TTC549 (cell line): ENCODE data around the gene TCEA2.
"Not testable (repeated sequence)": the region's sequence is repeated elsewhere in the genome, so short reads cannot be mapped to it uniquely, and the experiment has no call there.

ENCODE experiments used
- FAIRE-seq: peaks from 2 replicates; lab custom pipeline; 2012; peaks lifted over from hg19 to GRCh38; lab: Jason Lieb, UNC

TCEA2 gene

DNA sequence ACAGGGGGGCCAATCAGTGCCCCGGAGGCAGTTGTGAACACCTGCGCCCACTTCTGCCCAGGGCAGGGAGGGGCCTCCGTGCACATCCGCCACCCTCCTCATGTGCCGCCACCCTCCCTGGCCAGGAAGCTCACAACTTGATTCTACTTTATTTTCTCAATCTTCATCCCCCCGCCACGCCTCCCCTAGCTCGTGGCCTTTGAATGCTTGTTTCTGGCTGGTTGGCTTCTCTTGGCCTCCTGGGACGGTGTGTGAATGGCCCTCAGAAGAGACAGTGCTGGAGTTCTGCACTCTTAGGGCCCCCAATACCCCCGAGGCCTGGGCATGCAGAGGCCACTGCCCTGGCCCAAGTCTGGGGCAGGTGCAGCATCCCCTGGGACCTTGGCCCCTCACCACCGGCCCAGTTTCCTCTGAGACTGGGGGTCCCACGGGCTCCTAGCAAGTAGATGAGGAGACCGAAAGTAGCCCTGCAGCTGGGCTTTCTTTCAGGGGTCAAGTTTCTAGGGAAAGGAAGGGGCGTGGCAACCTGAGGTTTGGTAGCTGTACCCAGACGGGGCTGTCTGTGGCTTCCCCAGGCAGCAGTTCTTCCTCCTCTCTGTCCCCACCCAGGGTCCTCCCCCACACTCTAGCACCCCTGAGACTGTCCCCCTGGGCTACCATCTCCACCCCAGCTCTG lies 15.0 kb downstream of the TCEA2 start:
- no peak for FAIRE-seq

DNA sequence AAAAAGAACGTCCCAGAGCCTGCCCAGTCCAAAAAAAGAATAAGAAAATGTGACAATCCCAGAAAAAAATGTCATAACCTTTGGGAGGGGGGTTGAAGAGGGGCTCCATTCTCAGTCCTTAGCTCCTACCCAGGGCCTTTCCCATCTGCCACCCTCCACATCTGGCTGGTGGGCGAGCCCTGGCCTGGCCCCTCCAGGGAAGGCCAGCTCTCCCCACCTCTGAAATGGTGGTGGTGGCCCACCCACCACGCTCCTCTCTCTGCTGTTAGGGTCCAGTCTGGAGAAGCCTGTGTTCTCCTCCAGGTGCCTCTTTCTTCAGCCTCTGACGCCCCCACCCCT lies 15.9 kb downstream of the TCEA2 start:
- FAIRE-seq = no peak

GRCh38 chr20:64079273-64080012 lies 16.4 kb downstream of the TCEA2 start, which contains the start of gene RGS19:
Gene RGS19 (minus strand): TSS chr20:64079518. CDS start chr20:64076886, 2,632 bp downstream.
- no peak for FAIRE-seq

DNA sequence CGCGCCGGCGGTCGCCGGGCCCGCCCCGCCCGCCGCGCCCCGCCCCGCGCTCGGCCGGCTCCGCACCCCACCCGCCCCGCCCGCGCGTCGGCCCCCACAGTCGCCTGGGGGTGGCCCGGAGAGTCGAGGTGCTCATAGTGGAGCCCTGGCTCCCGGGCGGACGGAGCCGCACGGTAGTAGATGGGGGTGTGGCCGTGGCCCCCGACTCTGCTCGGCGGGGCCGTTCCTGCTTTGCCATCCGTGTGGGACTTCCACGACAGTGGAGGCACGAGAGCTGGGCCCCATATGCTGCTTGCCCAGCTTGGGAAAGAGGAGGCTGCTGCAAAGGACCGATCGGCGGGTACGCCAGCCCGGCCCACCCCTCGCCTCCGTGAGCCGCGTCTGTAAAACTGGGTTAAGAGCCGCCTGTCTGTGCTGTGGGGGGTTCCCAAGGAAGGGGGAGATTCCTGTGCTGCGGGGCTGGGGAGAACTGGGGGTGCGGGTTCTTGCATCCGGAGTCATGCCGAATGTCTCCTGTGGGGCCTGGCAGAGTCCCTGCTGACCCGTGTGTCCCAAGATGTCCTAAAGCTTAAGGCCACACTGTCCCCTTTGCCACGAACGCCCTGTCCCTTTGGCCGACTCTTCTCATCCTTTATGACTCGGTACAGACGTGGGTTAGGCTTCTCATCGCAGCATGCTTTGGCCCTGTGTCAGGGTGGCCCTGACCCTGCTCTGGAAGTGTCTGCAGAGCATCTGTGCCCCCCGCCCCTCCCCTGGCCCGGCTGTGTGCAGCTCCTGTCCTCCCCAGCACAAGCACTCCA lies 17.2 kb downstream of the TCEA2 start, which contains the start of gene OPRL1:
TSS of gene OPRL1 (plus strand) at position 70 of the 800 bp plus-strand sequence. CDS start 12,639 bp downstream, outside the sequence.
- no peak for FAIRE-seq

GRCh38 chr20:64080813-64081623 lies 18.0 kb downstream of the TCEA2 start:
- FAIRE-seq = no peak

DNA sequence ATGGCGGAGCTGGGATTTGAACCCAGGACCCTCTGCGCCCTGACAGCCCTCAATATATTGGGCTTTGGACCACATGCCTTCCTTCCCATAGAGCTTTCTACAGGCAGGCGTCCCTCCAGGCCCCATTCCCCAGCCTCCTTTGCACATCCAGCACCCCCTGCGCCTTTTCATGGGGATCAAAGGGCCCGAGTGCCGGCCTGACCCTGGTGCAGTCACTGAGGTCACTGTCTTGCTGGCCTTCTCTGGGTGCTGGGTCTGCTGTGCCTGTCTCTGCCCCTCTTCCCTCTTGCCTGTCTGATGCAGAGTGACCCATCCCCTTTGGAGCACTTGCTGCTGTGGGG lies 18.6 kb downstream of the TCEA2 start:
- no peak for FAIRE-seq

DNA sequence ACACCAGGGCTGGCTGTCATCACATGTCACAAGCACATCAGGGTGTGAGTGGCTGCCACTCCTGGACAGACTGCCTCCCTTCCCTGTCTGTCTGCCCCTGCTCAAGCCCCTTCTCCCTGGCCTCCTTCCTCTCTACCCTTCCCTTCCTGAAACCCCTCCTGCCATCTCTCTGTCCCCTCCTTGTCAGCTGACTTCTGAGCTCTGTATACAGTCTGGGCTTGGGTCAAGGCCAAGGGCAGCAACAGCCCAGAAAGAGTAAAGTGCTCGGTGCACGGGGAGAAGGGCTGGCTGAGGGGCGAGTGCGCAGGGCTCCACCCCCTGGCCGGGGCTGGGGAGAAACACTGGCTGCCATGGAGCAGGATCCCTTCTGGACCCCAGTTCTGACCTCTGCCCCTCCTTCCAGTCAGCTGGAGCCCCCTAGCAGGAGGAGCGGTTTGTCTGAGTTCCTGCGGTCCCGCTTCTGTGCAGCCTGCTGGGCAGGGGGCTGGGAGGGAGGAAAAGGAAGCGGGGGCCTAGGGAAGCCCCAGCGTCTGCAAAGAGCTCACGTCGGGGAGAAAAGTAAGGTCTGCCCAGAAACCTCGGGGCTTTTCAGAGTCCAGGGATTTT lies 19.2 kb downstream of the TCEA2 start:
- FAIRE-seq = no peak

GRCh38 chr20:64082820-64083377 lies 19.9 kb downstream of the TCEA2 start:
- FAIRE-seq = no peak

DNA sequence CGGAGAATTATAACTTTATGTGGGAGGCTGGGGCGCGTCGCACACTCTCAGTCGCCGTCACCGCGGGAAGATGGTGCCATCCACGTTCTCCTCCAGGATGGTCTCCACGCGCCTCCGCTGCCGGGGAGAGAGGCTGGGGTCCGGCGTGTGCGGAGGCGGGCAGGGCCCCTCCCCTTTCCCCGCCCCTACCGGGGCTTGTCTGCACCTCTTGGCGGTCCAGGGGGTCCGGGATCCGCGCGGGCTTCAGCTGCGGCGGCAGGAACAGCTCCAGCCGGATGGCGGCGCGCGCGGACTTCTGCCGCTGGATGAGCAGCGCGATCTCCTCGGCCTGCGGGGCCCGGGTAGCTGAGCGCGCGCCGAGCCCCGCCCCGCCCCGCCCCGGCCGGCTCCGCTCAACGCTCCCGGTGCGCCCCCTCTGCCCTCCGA lies 20.4 kb downstream of the TCEA2 start:
- FAIRE-seq = no peak

GRCh38 chr20:64083804-64084684 lies 21.0 kb downstream of the TCEA2 start, which contains the start of gene LKAAEAR1:
Gene LKAAEAR1 (minus strand): TSS chr20:64084398. CDS start chr20:64084219, 179 bp downstream.
- no peak for FAIRE-seq

GRCh38 chr20:64084685-64085152 lies 21.7 kb downstream of the TCEA2 start:
- no peak for FAIRE-seq

DNA sequence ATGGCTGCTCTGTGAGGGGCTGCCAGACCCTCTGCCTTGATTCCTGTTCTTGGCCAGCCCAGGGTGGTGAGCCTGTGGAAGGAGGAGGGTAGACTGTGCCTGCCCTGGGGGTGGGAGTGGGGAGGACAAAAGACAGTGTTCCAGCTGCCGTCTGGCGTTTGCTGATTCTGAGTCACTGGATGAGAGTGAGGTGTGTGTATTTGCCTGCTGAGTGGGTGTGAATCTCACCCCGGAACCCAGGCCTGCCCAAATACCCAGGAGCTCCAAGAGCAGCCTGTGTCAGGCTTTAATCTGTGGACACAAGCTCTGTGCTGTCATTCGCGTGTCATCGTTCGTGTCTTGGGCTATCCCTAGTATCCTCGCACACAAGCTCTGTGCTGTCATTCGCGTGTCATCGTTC lies 23.8 kb downstream of the TCEA2 start:
- no peak for FAIRE-seq

DNA sequence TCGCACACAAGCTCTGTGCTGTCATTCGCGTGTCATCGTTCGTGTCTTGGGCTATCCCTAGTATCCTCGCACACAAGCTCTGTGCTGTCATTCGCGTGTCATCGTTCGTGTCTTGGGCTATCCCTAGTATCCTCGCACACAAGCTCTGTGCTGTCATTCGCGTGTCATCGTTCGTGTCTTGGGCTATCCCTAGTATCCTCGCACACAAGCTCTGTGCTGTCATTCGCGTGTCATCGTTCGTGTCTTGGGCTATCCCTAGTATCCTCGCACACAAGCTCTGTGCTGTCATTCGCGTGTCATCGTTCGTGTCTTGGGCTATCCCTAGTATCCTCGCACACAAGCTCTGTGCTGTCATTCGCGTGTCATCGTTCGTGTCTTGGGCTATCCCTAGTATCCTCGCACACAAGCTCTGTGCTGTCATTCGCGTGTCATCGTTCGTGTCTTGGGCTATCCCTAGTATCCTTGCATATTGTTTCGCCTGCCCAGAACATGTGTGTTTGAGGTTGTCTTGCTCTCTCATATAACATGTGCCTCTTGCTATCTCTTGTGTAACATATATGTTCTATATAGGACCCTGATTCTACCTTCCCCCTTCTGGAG lies 24.3 kb downstream of the TCEA2 start:
- FAIRE-seq = not testable (repeated sequence)

GRCh38 chr20:64088586-64088985 lies 25.6 kb downstream of the TCEA2 start:
- FAIRE-seq = not testable (repeated sequence)

- FAIRE-seq = no peak
Measured at GRCh38 chr20:64090165-64090564, 27.2 kb downstream of the TCEA2 start.

- FAIRE-seq = no peak
Measured at GRCh38 chr20:64091340-64091739, 28.3 kb downstream of the TCEA2 start.

GRCh38 chr20:64091770-64092169 lies 28.8 kb downstream of the TCEA2 start:
- no peak for FAIRE-seq

DNA sequence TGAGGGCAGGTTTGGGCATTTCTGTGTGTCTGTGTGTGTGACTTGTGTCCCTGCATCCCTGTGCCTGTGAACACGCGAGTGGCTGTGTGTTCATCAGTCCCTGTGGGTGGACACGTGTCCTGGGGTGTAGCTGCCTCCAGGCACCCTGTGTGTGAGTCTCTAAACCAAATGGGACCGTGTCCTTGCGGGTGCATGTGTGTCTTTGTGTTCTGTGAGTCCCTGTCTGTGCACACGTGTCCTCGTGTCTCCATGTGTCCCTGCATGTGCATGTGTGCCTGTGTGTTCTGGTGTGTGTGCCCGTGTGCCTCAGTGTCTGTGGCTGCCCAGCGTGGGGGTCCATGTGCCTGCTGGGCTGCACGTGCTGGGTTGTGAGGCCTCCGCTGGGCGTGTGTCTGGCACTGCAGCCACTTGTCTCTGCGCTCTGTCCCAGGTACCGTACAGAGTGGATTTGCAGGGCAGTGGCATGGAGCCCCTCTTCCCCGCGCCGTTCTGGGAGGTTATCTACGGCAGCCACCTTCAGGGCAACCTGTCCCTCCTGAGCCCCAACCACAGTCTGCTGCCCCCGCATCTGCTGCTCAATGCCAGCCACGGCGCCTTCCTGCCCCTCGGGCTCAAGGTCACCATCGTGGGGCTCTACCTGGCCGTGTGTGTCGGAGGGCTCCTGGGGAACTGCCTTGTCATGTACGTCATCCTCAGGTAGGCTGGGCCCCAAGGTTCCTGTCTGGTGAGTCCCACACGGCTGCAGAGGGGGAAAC lies 29.4 kb downstream of the TCEA2 start:
- no peak for FAIRE-seq

- FAIRE-seq = no peak
Measured at GRCh38 chr20:64093013-64093503, 30.1 kb downstream of the TCEA2 start.
